Stimulated activated CD8-positive, alpha-beta memory T cell treated with anti-CD3 and anti-CD28 coated beads, Interleukin-12 subunit alpha, Interleukin-12 subunit beta, amount 100 ng/mL, for 4 hours (primary cell): ENCODE results near the gene GATA1.

Source experiments
- DNase-seq: peaks from one replicate; pipeline ENCODE4 v3.0.0-alpha.2; 2020; ENCODE audit warnings: low read depth

GATA1 gene

DNA sequence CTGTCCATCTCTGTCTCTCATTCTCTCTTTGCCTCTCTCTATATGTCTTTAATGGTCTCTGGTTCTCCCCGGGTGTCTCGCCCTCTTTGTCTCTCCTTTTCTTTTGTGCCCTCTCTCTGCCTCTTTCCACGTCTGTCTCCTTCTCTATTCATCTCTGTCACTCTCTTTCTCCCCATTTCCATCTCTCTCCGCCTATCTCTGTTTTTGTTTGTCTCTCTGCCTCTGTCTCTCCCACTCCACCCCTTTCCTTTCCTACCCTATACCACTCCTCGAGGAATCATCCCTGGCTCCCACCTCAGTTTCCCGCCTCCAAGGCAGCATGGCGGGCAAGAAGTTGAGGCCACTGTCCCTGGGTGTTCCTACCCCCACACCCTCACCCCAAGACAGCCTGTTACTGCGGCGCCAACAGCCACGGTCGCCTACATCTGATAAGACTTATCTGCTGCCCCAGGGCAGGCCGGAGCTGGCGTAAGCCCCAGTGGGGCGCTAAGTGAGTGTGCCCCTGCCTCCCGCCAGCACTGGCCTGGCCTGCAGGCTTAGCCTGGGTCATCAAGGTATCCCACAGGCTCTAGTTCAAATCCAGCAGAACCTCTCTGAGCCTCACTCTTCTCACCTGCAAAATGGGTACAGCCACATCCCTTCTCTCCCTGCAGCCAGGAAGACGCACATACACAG is 713 bp upstream of the GATA1 start:
- DNase-seq: no peak

DNA sequence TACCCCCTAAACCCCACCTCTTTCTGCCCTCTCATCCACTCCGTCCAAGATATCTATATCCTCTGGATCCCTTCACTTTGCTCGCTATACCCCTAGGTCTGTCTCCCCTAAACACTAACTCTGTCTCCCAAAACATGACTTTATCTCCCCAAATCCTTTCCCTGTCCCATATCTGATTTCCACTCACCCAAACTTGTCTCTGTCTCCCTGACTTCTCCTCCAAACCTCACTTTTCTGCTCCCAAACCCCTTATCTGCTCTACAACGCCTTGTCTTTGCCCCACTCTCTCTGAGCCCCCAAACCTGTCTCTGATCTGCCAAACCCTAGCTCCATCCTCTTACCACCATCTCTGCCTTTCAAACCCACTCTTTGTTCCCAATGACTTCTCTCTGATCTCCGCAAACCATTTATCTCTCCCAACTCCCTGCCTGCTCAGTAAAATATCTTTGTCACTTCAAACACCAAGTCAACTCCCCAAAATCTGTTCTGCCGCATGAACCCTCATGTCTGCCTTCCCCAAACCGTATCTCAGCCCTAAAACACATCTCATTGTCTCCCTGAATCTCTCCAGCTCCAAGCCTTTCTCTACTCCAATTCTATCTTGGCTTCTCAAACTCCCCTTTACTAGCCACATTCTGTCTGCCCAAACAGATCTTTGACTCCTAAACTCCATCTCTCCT is 575 bp downstream of the GATA1 start:
- DNase-seq: no peak

DNA sequence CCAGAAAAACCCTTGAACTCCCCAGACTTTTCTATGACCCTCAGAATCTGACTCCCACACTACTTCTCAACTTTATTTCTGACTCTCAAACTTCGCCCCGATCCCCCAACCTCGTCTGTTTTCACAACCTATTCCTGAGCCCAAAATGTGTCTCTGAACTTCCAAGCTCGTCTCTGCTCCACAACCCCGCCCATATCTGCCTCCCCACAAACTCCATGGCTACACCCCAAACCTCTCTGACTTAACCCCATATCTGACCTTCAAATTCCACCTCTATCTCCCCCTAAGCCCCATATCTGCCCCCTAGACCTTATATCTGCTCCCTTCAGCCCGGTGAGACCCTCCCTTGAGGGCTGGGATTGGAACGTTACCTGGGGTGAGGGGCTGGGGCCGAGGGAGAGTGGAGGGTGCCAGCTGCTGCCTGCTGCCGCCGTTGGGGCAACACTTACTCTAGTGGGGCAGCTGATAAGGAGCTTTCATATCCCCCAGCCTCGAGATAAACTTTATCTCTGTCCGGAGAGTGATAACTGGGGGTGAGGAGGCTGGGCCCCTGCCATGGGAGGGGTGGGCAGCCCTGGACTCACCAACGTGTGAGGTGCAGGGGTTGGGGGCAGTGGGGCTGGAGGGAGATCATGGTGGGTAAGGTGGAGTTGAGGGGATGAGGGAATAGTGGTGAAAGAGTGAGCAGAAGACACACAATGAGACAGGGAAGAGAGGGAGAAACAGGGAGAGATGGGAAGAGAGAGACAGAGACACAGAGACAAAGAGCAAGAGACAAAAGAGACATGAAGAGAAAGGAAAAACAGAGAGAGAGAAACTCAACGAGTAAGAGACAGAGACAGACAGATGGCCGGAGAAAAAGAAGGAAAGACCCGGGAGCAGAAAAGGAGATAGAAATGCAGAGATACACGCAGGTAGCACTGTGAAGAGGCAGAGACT is 1.4 kb downstream of the GATA1 start:
- no peak for DNase-seq

- DNase-seq: no peak
Observed at GRCh38 chrX:48789366-48790220, 3.2 kb downstream of the GATA1 start.

DNA sequence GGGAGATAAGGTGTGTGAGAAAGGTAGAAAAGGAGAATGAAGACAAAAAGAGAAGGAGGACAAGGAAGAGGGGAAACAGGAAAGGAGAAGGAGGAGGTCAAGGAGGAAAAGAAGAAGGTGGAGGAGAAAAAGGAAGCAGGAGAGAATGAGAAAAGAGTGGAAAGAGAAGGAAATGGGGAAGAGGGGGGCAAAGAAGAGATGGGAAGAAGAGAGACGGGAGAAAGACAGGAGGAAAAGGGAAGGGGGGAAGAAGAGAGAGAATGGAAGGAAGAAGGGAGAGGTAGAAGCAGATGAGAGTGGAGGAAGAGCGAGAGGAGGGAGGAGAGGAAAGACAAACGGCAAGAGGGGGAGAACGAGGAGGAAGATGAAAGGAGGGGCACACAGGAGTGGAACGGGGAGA is 4.1 kb downstream of the GATA1 start:
- no peak for DNase-seq

GRCh38 chrX:48791063-48791820 is 4.9 kb downstream of the GATA1 start:
- no peak for DNase-seq

DNA sequence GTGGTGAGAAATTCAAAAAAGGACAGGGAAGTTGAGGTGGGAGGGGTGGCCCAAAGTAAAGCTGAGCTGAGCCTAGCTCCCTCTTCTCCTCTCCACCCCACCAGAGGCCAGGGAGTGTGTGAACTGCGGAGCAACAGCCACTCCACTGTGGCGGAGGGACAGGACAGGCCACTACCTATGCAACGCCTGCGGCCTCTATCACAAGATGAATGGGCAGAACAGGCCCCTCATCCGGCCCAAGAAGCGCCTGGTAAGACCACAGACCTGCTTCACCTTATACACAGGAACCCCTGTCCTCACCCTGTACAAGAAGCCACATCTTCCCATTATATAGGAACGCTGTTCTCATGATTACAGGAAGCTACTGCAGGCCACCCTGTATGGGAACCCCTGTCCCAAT is 5.8 kb downstream of the GATA1 start:
- DNase-seq: no peak

DNA sequence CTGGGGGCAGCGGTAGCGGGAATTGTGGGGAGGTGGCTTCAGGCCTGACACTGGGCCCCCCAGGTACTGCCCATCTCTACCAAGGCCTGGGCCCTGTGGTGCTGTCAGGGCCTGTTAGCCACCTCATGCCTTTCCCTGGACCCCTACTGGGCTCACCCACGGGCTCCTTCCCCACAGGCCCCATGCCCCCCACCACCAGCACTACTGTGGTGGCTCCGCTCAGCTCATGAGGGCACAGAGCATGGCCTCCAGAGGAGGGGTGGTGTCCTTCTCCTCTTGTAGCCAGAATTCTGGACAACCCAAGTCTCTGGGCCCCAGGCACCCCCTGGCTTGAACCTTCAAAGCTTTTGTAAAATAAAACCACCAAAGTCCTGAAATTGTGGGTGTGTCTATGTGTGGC is 7.5 kb downstream of the GATA1 start:
- DNase-seq: no peak

DNA sequence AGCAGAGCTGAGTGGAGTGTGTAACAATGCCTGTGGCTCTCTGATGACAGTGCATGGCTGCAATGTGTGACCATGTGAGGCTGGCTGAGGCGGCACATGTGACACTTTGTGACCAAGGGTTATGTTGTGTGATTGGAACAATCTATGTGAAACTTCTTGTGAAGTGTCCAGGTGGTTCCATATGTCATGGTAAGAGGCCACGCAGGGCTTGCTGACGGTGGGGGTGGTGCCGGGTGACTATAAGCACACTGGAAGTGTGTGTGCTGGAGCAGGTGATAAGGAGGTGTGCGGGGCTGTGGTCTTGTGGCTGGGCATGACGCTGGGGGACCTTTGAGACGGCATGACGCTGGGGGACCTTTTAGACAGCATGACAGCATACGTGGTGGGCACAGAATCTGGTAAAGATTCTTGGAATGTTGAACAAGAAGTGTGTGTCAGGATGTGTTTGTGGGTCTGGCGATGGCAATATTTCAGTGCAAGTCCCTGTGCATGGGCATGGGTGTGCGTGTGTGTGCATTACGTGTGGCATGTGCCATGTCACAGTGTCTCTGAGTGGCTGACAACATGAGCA is 8.0 kb downstream of the GATA1 start:
- DNase-seq: no peak

DNA sequence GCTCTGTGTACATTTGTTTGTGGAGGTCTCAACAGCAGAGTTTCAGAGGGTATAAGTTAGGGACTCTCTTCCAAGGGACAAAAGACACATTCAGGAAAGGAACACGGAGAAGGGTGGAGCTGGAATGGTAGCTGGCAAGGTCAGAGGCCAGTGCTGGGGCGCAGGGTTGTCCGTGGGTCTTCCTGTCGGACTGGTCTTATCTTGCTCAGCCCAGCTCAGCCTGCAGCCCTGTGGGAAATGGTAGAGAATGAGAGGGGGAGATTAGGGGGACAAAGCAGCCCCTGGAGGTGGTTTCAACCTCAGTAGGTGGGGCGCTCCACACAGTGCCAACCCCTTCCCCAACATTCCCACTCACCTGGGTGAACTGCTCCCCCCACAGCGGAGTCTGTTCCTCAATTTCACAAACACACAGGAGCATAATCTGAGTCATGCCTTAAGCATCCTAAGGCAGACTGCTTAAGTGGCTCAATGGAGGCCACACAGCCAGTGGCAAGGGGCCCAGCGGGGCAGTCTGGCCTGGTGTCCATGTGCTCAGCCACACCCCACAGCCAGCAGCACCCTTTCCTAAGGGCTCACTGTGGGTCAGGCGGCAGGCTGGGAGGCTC is 8.6 kb downstream of the GATA1 start:
- no peak for DNase-seq

GRCh38 chrX:48798318-48798717 is 11.9 kb downstream of the GATA1 start:
- DNase-seq: no peak

DNA sequence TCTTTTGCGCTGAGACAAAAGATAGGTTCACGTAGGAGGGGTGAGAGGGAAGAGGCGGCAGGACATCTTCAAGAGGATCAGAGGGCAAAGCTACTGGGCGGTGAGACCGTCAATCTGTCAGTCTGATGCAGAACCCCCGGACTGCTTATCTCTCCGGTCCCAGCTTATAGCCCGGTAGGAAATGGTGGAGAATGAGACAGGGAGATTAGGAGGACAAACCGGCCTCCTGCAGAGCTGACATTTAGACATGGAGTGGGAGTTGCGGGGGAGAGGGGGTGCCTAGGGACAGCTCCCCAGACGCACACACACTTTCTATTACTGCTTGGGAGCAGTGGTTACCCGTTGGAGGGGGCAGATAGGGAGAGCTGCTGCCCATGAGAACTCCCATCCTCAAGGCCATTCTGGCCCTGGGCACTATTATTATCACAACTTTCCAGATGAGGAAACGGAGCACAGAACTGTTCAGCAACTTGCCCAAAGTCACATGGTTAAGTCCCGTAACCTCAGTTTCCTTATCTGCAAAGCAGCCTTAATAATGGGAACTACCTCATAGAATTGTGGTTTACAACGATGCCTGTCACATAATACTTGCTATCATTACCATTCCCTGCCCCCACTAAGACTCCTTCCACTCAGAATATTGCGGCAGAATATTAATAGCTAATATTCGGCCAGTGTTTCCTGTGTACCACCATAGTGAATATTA is 14.3 kb downstream of the GATA1 start:
- DNase-seq: no peak

DNA sequence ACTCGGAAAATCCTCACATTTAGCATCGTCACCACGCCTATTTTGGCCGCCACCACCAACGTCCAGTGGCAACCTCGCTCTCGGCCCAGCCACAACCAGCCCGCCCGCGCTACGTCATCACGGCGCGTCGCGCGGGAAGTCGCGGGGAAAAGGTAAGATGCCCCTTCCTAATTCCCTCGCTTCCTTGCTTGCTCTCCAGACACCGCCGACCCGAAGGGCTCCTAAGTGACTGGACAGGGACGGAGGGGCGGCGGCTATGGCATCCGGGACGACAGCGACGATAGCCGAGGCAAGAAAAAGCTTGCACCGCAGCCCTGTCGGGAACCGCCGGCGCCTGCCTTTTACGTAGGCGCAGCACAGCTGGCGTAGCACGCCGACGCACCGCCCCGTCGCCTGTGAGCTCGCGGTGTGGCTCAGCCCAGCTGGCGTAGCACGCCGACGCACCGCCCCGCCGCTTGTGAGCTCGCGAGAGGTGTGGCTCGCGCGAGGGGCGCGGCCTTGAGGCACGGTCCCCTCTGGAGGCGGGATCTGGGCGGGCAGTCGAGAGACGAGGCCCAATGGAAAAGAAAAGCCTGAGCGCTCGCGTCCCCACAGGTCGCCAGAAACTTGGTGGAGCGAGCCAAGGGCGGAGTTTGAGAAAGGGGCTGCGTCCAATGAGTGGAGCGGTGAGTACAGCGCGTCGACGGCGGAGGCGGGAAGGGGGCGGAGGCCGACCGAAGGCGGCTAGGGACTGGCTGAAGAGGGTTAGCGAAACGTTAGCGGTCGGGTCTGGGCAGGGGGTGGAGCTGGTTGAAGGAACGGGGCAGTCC is 15.1 kb downstream of the GATA1 start, which contains the start of gene HDAC6:
Gene HDAC6 (plus strand): TSS at position 788 of the 809 bp plus-strand sequence. CDS start 626 bp downstream, outside the sequence.
- DNase-seq: peak; percentile 89

GRCh38 chrX:48802089-48802904 is 15.9 kb downstream of the GATA1 start:
- DNase-seq: no peak

GRCh38 chrX:48802905-48803200 is 16.5 kb downstream of the GATA1 start:
- no peak for DNase-seq

GRCh38 chrX:48806081-48806480 is 19.7 kb downstream of the GATA1 start:
- DNase-seq: no peak

GRCh38 chrX:48813644-48814043 is 27.3 kb downstream of the GATA1 start:
- no peak for DNase-seq

- DNase-seq: no peak
Observed at GRCh38 chrX:48814722-48815121, 28.3 kb downstream of the GATA1 start.
